Fibroblast of mammary gland (primary cell): ENCODE data around the gene ZNF516.

Experiments
- DNase-seq: peaks from one replicate; pipeline ENCODE4 v3.0.0-alpha.2; 2010; ENCODE audit warnings: low read depth
- H3K4me3 ChIP-seq: 2 replicates; pipeline ENCODE4 v1.5.1; 2011; ENCODE audit warnings: low read depth, mild to moderate bottlenecking, low read length, moderate library complexity; ENCODE audit not compliant: control insufficient read depth
- CTCF ChIP-seq: conservative IDR thresholded peaks from 2 replicates; pipeline ENCODE4 v1.5.1; 2011; ENCODE audit warnings: low read depth, low read length, inconsistent platforms; ENCODE audit not compliant: control insufficient read depth, insufficient read depth

Gene ZNF516

GRCh38 chr18:76522122-76522503 is 27.1 kb upstream of the ZNF516 start:
- no peak overlapping the region for H3K4me3 ChIP-seq
- TF ChIP-seq CTCF = no peak
- no peak for DNase-seq

GRCh38 chr18:76521417-76522121 is 26.5 kb upstream of the ZNF516 start:
- no peak for TF ChIP-seq CTCF
- no peak overlapping the region for H3K4me3 ChIP-seq
- no peak for DNase-seq

GRCh38 chr18:76518860-76519538 is 24.0 kb upstream of the ZNF516 start:
- DNase-seq = peak; percentile 41
- no peak for TF ChIP-seq CTCF
- H3K4me3 ChIP-seq = peak overlapping the region; percentile 42

- peak overlapping the region; percentile 42 for H3K4me3 ChIP-seq
- TF ChIP-seq CTCF = no peak
- peak; percentile 47 for DNase-seq
Measured at GRCh38 chr18:76518123-76518859, 23.2 kb upstream of the ZNF516 start.

GRCh38 chr18:76515576-76515975 is 20.5 kb upstream of the ZNF516 start:
- no peak overlapping the region for H3K4me3 ChIP-seq
- no peak for TF ChIP-seq CTCF
- DNase-seq = no peak

- H3K4me3 ChIP-seq = no peak overlapping the region
- no peak for DNase-seq
- no peak for TF ChIP-seq CTCF
Measured at GRCh38 chr18:76514573-76514972, 19.5 kb upstream of the ZNF516 start.
